HG03066 (cell line): ENCODE results near the gene MSLN.
A peak's percentile ranks its signal among the peaks of the same experiment; 100 is the strongest.

ENCODE experiments used
- ATAC-seq: cut with Tn5 transposase; IDR thresholded peaks from one replicate; pipeline ENCODE4 v1.9.1; 2021; ENCODE audit warnings: low read depth; ENCODE audit not compliant: unreplicated experiment

The MSLN gene

DNA sequence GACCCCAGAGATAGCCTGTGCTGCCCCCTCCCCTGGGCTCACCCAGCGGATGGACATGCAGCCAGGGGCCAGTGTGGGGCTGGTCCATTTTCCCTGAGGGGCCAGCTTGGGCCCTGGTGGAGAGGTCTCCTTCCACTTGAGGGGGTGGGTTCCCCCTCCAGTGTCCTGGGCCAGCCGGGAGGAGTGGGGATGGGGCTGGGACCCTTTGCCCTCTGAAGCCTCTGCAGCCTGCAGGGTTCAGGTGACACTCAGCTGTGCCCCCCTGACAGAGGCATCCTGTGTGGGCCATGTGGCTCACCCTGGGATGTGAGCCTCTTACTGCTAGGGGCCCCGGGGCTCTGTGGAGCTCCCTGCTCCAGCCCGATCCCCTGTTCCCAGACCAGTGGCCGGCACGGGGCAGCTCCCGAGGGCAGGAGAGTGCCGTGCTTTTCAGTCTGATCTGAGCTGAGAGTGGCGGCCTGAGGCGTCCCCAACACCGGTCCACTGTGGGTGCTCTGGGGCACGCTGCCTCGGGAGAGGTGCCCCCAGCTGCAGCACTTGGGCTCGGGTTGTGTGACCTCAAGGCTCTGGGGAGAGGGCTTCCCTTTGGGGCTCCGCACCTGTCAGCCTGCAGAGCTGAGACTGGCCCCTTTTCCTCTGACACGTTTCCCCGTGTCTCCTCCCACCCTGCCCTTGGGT lies 40.4 kb downstream of the MSLN start:
- ATAC-seq: no peak

DNA sequence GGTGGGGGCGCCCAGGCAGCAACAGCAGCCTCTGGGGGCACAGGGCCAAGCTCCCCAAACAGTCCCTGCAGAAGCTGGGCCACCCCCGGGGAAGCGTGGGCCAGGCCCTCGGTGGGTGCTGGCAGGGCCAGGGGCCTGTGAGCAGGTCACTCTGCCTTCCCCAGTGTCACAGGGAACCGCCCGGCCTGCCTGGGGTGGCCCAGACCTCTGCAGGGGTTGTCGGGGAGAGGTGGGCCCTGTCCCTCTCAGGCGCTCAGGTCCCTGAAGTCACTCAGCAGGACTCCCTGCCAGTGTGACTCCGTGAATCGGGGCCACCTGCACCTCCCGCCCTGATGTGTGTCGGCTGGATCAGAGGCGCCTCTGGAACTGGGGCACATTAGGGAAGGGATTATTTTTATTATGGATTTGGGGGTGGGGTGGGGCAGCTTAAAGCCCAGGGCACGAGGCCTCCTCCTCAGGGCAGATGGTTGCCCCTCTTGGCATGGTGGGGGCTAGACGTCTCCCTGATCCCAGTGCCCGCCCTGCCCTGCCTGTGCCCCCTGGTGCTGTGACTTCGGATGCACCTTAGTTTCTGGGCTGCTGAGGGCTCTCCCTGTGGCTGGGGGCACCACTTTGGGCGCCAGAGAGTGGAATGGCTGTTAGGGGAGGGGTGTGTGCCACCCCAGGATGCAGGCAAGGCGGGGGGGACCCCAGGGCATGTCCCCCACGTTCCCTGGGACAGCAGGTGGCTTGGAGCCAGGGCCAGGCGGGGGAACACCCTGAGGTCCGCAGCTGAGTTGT lies 41.2 kb downstream of the MSLN start:
- ATAC-seq: no peak

DNA sequence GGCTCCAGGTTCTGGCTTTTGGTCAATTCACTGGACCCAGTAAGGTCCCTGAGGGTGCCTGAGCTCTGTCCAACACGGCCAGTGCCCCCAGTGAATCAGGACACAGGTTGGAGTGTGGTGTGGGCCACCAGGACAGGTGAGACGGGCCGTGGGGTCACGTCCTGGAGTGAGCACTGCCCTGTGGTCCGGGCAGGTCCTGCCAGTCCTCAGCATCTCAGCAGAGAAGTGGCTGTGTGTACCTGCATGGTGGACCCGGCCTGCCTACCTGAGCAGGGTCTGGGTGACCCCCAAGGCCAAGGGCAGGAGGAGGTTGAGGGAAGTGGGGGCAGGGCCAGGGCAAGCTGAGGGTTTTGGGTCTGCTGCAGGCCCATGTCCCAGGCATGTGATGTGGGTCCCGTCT lies 41.9 kb downstream of the MSLN start:
- ATAC-seq: no peak

DNA sequence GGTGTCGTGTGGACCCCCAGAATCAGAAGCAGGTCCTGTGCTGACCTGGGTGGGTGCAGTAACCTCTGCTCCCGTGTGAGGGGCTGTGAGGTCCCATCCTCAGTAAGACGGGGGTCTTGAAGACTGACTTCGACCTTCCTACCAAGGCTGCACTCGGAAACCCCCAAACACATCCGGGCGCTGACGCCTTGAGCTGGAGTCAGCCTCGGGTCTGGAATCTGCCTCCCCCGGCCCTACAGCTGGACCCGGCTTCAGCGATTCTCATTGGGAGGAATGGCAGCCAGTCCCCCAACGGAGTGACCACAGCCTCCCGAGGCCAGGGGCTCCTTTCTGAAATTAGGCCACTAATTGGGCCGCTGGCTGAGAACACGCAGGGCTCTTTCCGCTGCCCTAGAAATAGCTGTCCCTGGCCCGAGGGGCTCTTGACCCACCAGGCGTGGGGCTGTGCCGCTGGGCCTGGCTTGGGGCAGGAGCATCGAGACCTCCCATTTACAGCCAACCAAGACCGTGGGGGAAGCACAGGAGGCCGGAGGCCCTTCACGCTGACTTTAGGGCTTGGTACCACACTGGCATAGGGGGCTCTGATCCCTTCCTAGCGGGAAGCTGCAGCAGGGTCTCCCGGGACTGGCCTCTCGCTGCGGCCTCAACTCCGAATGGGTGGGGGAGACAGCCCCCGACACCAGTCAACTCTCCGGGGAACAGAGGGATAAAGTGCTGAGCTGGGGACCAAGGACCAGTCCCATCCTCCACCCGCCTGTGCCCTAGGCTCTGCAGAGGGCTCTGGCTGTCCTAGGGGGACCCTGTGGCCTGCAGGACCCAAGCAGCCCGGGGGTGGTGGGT lies 42.6 kb downstream of the MSLN start:
- no peak for ATAC-seq

DNA sequence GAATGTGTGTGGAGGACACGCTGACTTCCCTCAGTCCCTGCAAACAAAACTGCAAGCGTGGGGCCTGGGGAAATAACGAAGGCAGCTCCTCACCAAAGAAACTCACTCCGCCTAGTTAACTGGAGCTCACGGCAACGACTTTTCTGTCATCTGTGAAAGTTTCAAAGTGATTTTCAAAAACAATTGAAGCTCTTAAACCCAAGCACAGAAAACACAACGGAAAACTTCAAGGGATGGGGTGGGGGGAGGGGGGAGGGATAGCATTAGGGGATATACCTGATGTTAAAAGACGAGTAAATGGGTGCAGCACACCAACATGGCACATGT lies 43.2 kb downstream of the MSLN start:
- ATAC-seq: no peak

DNA sequence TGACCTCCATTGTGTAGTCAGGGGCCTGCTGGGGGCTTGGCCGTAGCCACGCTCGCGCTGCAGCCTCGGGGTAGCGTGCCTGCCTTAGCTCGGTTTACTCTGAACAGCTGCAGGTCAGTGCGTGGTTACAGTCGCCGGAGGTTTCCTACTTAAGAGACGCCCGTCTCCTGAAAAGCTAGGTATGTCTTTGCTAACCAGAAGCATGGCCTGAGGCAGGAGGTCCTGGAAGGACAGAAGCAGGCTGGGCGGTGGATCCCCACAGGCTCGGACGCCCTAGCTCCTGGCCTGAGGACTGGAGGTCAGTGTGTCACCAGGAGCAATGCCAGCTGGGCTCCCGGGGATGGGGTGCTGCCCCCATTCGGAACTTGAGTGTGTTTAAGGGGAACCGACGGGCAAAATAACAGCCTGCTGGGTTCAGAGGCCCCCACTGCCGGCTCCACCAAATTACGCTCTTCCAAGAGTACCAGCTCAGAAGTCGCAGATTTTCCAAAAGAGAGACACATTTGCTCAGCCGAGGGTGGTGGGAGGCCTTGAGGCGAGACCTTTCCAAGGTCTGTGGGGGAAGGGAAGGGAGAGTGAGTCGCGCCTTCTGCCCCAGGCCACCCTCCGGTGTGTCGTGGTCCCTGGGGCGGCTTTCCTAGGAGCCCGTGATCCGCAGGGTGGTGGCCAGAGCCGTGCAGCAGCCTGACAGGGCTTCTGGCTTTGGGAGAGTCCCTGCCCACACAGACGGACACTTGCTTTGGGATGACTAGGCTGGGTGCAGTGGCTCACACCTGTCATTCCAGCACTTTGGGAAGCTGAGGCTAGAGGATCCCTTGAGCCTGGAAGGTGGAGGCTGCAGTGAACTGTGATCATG lies 43.9 kb downstream of the MSLN start:
- ATAC-seq: no peak

DNA sequence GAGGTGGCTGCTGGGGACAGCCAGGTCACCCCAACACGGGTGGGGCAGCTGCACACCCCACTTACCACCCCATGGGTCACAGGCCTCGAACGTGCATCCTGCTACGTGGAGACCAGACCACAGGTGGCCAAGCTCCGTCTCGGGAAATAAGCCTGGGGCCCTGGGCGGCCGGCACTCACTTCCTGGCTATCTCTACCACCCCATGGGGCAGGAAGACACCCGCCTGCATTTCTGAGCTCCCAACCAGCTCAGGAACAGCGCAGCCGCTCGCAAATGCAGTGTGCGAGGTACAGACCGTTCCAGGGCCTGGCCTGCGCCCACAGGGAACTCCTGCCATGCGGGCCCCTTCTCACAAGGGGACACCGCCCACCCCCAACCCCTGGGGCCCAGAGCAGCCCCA lies 44.9 kb downstream of the MSLN start:
- ATAC-seq: no peak

DNA sequence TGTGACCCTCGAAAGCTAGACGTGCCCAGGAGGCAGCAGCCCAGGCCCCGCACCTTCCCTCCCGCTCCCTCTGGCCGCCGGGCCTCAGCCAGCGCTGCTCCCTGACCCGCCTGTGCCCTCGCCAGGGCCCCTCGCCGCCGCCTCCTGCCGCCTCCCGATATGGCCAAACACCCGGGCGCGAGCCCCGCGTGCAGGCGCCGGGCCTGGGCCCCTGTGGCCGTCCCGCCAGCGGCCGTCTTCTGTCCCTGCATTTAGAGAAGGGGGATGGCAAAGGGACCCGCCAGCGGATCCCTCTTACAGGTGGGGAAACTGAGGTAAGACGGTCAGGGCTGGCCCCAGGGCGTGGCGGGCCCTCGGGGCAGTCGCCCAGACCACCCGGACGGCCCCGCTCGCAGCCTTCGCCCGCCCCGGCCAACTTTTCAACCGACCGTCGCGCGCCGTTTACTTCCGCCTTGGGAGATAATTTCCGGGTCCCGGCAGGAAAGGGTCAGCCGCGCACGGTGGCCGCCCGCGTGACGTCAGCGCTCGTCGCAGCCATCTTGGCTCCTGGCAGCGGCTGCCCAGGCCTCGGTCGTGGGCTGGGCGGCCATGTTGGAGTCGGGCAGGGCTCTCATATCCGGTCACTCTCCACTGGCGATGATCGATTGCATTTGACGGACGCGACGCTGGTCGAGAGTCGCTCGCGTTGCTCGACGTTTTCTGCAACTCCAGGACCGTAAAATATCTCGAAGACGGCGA lies 47.0 kb downstream of the MSLN start:
- peak; percentile 66 for ATAC-seq

DNA sequence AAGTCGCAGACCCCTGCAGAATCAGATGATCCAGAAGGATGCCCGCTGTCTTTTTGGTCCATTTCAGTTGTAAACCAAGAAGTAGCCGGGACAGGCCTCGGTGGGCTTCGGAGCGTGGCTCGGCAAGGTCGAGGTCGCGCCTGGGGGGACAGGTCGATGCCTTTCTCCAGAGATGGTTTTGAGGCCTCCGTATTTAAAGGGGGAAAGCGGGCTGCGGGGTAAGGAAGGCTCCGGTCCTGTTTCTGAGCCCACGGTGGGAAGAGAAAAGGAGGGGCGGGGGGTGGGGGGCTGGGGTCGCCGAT lies 47.5 kb downstream of the MSLN start:
- ATAC-seq: no peak

DNA sequence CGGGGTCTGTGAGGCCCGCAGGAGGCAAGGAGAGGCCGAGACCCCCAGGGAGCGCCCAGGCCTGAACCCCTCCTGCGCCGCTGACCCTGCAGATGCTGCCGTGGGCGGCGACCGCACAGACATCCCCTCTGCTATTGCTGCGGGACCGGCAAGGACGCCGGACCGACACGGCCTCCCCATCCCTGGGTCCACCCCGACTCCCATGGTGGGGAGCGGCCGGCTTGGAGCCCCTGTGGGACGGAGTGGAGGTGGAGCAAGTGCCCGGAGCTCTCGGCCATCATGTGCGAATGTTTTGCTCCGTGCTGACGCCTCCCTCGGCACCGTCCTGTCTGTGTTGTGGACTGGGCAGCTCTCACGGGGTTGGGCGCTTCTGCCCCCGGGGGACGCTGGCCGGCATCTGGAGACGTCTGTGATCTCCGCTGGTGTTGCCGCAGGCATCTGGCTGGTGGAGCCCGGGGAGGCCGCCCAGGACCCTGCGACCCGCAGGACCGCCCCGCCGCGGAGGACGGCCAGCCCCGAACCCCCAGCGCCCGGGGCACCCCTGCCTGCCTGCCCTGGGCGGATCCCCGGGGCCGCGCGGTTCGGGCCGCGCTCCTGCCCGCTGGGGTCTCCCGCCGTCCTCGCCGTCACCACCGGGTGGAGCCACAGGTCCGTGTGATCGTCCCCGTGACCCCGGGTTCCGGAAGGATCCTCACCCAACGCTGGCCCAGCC lies 52.8 kb downstream of the MSLN start:
- no peak for ATAC-seq

DNA sequence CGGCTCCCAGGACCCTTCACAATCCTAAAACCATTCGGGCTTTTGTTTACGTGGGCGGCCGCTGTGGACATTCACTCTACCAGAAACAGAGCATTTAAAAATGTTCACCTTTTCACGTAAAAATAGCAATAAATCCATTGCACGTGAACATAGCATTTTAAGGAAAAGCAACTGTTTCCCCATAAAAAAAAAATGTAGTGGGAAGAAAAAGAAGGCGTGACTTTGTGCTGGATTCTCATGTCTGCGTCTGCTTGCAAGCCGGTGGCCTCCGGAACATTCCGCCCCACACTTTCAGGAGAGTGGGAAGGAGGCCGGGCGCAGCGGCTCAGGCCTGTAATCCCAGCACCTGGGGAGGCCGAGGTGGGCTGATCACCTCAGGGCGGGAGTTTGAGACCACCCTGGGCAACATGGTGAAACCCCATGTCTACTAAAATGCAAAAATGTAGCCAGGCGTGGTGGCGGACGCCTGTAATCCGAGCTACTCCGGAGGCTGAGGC lies 53.4 kb downstream of the MSLN start:
- no peak for ATAC-seq

DNA sequence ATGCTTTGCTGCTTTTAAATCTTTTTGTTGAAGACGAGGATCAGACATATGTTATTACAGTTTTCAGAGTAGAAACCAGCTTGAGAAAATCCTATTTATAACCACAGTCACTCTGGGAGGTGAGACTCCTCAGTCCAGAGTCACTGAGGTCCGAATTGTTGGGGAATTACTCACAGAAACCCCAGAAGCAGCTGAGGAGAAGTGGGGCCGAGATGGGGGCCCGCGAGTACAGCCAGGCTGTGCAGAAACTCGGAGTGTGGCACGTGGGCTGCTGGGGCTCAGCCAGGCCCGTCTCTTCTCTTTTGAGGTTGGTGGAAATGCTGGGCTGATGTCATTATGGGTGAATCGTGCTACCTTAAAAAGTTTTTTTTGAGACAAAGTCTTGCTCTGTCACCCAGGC lies 54.4 kb downstream of the MSLN start:
- ATAC-seq: no peak

DNA sequence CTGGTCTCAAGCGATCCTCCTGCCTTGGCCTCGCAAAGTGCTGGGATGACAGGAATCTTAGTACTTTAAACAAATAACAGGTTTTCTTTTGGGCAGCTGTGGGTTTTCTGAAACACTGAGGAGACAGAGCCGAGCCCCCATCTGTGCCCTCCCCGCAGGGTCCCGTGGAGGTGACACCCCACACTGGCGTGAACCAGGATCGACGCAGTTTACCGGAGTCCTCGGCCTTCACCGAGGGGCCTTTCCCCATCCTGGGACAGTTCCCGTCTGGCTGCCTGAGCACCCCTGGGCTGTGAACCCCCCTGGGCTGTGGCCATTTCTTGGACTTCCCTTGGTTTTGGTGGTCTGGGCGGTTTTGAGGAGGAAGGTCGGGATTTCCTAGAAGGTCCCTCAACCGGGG lies 55.3 kb downstream of the MSLN start:
- no peak for ATAC-seq

DNA sequence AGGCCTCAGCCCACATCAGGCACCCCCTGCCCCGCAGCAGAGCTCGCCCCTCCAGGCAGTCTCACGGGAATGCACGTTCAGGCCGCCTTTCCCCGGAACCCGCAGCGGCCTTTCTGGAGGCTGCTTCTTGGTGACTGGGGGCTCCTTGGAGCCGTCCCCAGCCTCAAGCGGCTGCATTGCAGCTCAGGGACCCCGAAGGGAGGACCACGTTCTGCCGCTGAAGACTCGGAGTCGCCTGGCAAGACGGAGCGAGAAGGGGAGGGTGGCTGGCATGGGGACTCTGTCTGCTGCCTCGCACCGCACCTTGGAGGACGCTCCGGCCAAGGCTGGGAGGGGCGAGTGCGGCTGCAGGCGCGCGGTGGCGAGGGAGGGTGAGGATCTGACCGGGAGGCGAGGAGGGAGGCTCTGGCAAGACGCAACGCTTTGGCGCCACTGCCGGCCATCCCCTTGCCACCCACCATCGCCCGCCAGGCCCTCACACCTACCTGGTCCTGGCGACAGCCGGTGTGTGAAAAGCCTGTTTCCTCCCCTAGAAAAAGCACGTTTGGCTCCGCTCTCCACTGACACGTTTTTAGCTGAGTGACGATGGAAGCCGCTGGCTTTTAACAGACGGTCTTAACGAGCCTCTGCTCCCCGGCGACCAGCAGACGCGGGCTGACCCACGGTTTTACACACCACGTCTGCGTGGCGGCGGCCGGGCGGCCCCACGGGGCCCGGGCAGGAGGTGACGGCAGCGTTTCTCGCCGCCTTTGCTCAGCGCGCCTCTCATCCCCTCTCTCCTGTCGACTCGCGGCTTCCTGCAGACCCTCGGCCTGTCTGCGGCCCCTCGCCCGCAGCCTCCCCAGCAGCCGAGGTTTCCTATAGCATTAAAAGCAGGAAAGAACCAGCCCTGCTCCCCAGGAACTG lies 56.7 kb downstream of the MSLN start:
- no peak for ATAC-seq

DNA sequence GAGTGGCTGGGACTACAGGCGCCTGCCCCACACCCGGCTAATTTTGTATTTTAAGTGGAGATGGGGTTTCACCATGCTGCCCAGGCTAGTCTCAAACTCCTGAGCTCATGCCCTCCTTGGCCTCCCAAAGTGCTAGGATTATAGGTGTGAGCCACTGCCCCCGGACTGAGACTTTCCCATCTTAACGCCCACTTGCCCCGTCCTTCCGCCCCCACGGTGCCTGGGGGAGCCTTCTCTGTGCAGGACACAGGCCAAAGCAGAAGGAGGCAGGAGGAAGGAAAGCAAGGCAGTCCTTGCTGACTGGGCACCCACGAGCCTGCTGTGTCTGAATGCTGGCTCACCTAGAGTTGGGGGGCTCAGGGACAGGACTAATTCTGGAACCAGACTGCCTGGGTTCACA lies 57.6 kb downstream of the MSLN start:
- ATAC-seq: no peak
